MM.1S (cell line): ENCODE measurements around the gene ZNF718.
"Not testable (repeated sequence)": the region's sequence is repeated elsewhere in the genome, so short reads cannot be mapped to it uniquely, and the experiment has no call there.

Experiments
- DNase-seq: peaks from one replicate; pipeline ENCODE4 v3.0.0-alpha.2; 2015
- H2AFZ ChIP-seq: fragments of 300-600 bp; sonication (generic); 2 replicates; pipeline ENCODE4 v1.6.0; 2016; ENCODE audit warnings: antibody characterized with exemption, low read length
- H3F3A ChIP-seq: fragments of 300-600 bp; sonication (generic); 2 replicates; pipeline ENCODE4 v1.6.1; 2016; ENCODE audit warnings: mild to moderate bottlenecking, antibody characterized with exemption, low read length, moderate library complexity, mixed read lengths; ENCODE audit not compliant: insufficient read depth
- H3K27ac ChIP-seq: fragments of 300-600 bp; sonication (generic); 2 replicates; pipeline ENCODE4 v1.5.1; 2016; ENCODE audit warnings: mild to moderate bottlenecking, low read length
- H3K27me3 ChIP-seq: fragments of 300-600 bp; sonication (generic); replicated peaks from 2 replicates; pipeline ENCODE4 v1.6.0; 2016; ENCODE audit warnings: low read length; ENCODE audit not compliant: insufficient read depth
- H3K36me3 ChIP-seq: fragments of 300-600 bp; sonication (generic); replicated peaks from 2 replicates; pipeline ENCODE4 v1.6.1; 2016; ENCODE audit warnings: mild to moderate bottlenecking, low read length, mixed read lengths; ENCODE audit not compliant: insufficient read depth
- H3K4me1 ChIP-seq: fragments of 300-600 bp; sonication (generic); 2 replicates; pipeline ENCODE4 v1.6.1; 2016; ENCODE audit warnings: low read length, mixed read lengths
- H3K4me2 ChIP-seq: fragments of 300-600 bp; sonication (generic); 2 replicates; pipeline ENCODE4 v1.6.0; 2016; ENCODE audit warnings: low read depth, low read length
- H3K4me3 ChIP-seq: fragments of 300-600 bp; sonication (generic); 2 replicates; pipeline ENCODE4 v1.5.1; 2016; ENCODE audit warnings: low read length, mixed read lengths
- H3K79me2 ChIP-seq: fragments of 300-600 bp; sonication (generic); 2 replicates; pipeline ENCODE4 v1.6.1; 2016; ENCODE audit warnings: mixed run types, low read length, mixed read lengths
- H3K9ac ChIP-seq: fragments of 300-600 bp; sonication (generic); 2 replicates; pipeline ENCODE4 v1.6.1; 2016; ENCODE audit warnings: low read length, mixed read lengths
- H3K9me2 ChIP-seq: fragments of 300-600 bp; sonication (generic); replicated peaks from 2 replicates; pipeline ENCODE4 v1.6.1; 2016; ENCODE audit warnings: mild to moderate bottlenecking, low read length, mixed read lengths; ENCODE audit not compliant: insufficient read depth
- H3K9me3 ChIP-seq: fragments of 300-600 bp; sonication (generic); replicated peaks from 2 replicates; pipeline ENCODE4 v1.6.1; 2016; ENCODE audit warnings: mild to moderate bottlenecking, low read length, mixed read lengths; ENCODE audit not compliant: insufficient read depth
- H4K20me1 ChIP-seq: fragments of 300-600 bp; sonication (generic); 2 replicates; pipeline ENCODE4 v1.6.1; 2016; ENCODE audit warnings: mild to moderate bottlenecking, low read length, moderate library complexity, mixed read lengths; ENCODE audit not compliant: insufficient read depth
- CTCF ChIP-seq: fragments of 300-600 bp; sonication (generic); IDR thresholded peaks from 2 replicates; pipeline ENCODE4 v1.5.1; 2016; ENCODE audit warnings: antibody characterized with exemption, low read length, mixed read lengths
- EZH2 ChIP-seq: fragments of 300-600 bp; sonication (generic); optimal IDR thresholded peaks from 2 replicates; pipeline ENCODE3; 2017; ENCODE audit warnings: low read depth, mild to moderate bottlenecking, antibody characterized with exemption, low read length, mixed read lengths
- EZH2phosphoT487 ChIP-seq: fragments of 300-600 bp; sonication (generic); IDR thresholded peaks from 2 replicates; pipeline ENCODE4 v1.6.1; 2018; ENCODE audit warnings: antibody characterized with exemption, low read length

The ZNF718 gene

GRCh38 chr4:212438-213188 lies 88.3 kb downstream of the ZNF718 start:
- Histone ChIP-seq H3K9ac (no peak overlapping the region), H3K79me2 (no peaks in the 10 kb centered on the region), H3K27ac (no peak overlapping the region), H3K9me2 (no peaks in the 10 kb centered on the region), H3K4me2 (no peak overlapping the region), H3K4me3 (no peak overlapping the region), H3K36me3 (no peaks in the 10 kb centered on the region), H4K20me1 (no peaks in the 10 kb centered on the region), H3K27me3 (no peaks in the 10 kb centered on the region), H2AFZ (no peak overlapping the region), H3K9me3 (no peaks in the 10 kb centered on the region), H3F3A (no peaks in the 10 kb centered on the region), H3K4me1 (no peaks in the 10 kb centered on the region)
- DNase-seq, result no peak
- no peak for TF ChIP-seq EZH2
- TF ChIP-seq EZH2phosphoT487, result no peak
- no peak for TF ChIP-seq CTCF

DNA sequence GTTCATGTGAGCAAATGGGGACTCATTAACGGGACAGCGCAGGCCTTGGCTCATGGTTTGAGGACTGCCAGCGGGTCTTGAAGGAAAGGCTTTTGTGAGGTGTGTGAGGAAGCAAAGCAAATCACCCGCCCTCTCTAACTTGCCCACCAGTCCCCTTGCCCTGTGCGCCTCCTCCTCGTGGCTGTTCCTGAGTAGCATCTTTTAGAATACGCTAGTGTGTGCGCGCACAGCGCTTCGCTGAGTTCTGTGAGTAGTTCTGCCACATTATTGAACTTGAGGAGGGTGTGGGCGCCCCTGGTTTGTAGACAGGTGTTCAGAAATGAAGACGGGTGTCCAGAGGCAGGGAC lies 88.9 kb downstream of the ZNF718 start:
- H3K4me1 ChIP-seq, H3F3A ChIP-seq, H3K4me3 ChIP-seq, H3K9ac ChIP-seq, H3K36me3 ChIP-seq, H3K9me3 ChIP-seq, H3K79me2 ChIP-seq, H2AFZ ChIP-seq, H4K20me1 ChIP-seq, H3K27ac ChIP-seq, H3K9me2 ChIP-seq, H3K27me3 ChIP-seq, DNase-seq, H3K4me2 ChIP-seq: not testable (repeated sequence)
